CD14-positive monocyte (primary cell): ENCODE measurements around the gene PCGF6. TPM values are rescaled to one million over a fixed set of nuclear protein-coding genes. Genes with fewer than 3 reads are reported as not detected.
A peak's percentile ranks its signal among the peaks of the same experiment; 100 is the strongest.

Source experiments
- DNase-seq, 3 donors: peaks; one replicate each; pipeline ENCODE4 v3.0.0-alpha.2; 2011 to 2022
- H2AFZ ChIP-seq: 2 replicates; pipeline ENCODE4 v1.6.0; 2012; ENCODE audit warnings: mild to moderate bottlenecking, low read depth, low read length, inconsistent platforms; ENCODE audit not compliant: insufficient read depth, poor library complexity, severe bottlenecking
- H3K27ac ChIP-seq, 2 donors: 1 replicate in 1 of 2; 2 replicates in 1 of 2; pipeline ENCODE4 v1.5.1; 2012 to 2013; ENCODE audit warnings: low read length in 2 of 2, control low read depth in 1 of 2, inconsistent platforms in 1 of 2, low read depth in 1 of 2, mild to moderate bottlenecking in 1 of 2
- H3K27me3 ChIP-seq, 2 donors: one replicate each; pipeline versions ENCODE4 v1.6.0 to v1.6.1; 2011 to 2013; ENCODE audit warnings: low read length in 2 of 2; ENCODE audit not compliant: control insufficient read depth in 2 of 2, insufficient read depth in 2 of 2
- H3K36me3 ChIP-seq, 2 donors: replicated peaks in 1 of 2; 1 replicate in 1 of 2; 2 replicates in 1 of 2; pipeline versions ENCODE4 v1.5.1 to v1.6.1; 2012 to 2013; ENCODE audit warnings: low read length in 2 of 2, control low read depth in 1 of 2, inconsistent platforms in 1 of 2, mild to moderate bottlenecking in 1 of 2; ENCODE audit not compliant: insufficient read depth in 2 of 2, control insufficient read depth in 1 of 2
- H3K4me1 ChIP-seq, 2 donors: 1 replicate in 1 of 2; 2 replicates in 1 of 2; pipeline versions ENCODE4 v1.5.1 to v1.6.1; 2012 to 2013; ENCODE audit warnings: low read length in 2 of 2, control low read depth in 1 of 2, inconsistent platforms in 1 of 2, mild to moderate bottlenecking in 1 of 2, moderate library complexity in 1 of 2; ENCODE audit not compliant: insufficient read depth in 2 of 2, control insufficient read depth in 1 of 2
- H3K4me2 ChIP-seq: replicated peaks from 2 replicates; pipeline ENCODE3; 2012; ENCODE audit warnings: low read length, moderate library complexity, mild to moderate bottlenecking; ENCODE audit not compliant: poor library complexity, severe bottlenecking; ENCODE audit errors: extremely low read depth
- H3K4me3 ChIP-seq, 3 experiments: fragments of 200-600 bp in 1 of 3; sonication (generic) in 1 of 3; replicated peaks in 1 of 3; 1 replicate in 2 of 3; 2 replicates in 1 of 3; pipeline ENCODE4 v1.5.1; 2011 to 2013; ENCODE audit warnings: low read length in 3 of 3, mild to moderate bottlenecking in 3 of 3, control low read depth in 2 of 3, low read depth in 2 of 3, inconsistent platforms in 1 of 3, moderate library complexity in 1 of 3
- H3K79me2 ChIP-seq: 2 replicates; pipeline ENCODE4 v1.6.0; 2012; ENCODE audit warnings: mild to moderate bottlenecking, control low read depth, inconsistent platforms, low read length, moderate library complexity; ENCODE audit not compliant: insufficient read depth
- H3K9ac ChIP-seq: 2 replicates; pipeline ENCODE4 v1.6.0; 2017; ENCODE audit warnings: low read length, mild to moderate bottlenecking; ENCODE audit not compliant: insufficient read depth, poor library complexity, severe bottlenecking
- H3K9me3 ChIP-seq, 2 donors: replicated peaks in 1 of 2; 1 replicate in 1 of 2; 2 replicates in 1 of 2; pipeline versions ENCODE4 v1.5.1 to v1.6.1; 2012 to 2013; ENCODE audit warnings: low read length in 2 of 2, control low read depth in 1 of 2; ENCODE audit not compliant: control insufficient read depth in 1 of 2, insufficient read depth in 1 of 2
- H4K20me1 ChIP-seq: 2 replicates; pipeline ENCODE4 v1.6.0; 2012; ENCODE audit warnings: mild to moderate bottlenecking, low read length, control low read depth, moderate library complexity; ENCODE audit not compliant: insufficient read depth
- H3K27ac Mint-ChIP-seq, 7 donors: one replicate each; pipeline ENCODE4 v1.8.0; 2020; ENCODE audit warnings: mild to moderate bottlenecking in 7 of 7, mixed read lengths in 7 of 7, moderate library complexity in 6 of 7, inconsistent platforms in 2 of 7
- H3K27me3 Mint-ChIP-seq, 3 donors: one replicate each; pipeline ENCODE4 v1.8.0; 2021 to 2022; ENCODE audit warnings: low read depth in 3 of 3, mild to moderate bottlenecking in 3 of 3, mixed read lengths in 3 of 3, moderate library complexity in 3 of 3, inconsistent platforms in 1 of 3
- H3K36me3 Mint-ChIP-seq, 2 donors: one replicate each; pipeline ENCODE4 v1.8.0; 2020; ENCODE audit warnings: mixed read lengths in 2 of 2, inconsistent platforms in 1 of 2, mild to moderate bottlenecking in 1 of 2
- H3K4me1 Mint-ChIP-seq: one replicate; pipeline ENCODE4 v1.8.0; 2020; ENCODE audit warnings: mild to moderate bottlenecking, mixed read lengths
- H3K4me3 Mint-ChIP-seq, 2 donors: one replicate each; pipeline ENCODE4 v1.8.0; 2020; ENCODE audit warnings: mild to moderate bottlenecking in 2 of 2, mixed read lengths in 2 of 2, moderate library complexity in 1 of 2
- H3K9me3 Mint-ChIP-seq, 7 donors: one replicate each; pipeline ENCODE4 v1.8.0; 2020 to 2022; ENCODE audit warnings: mixed read lengths in 7 of 7, mild to moderate bottlenecking in 6 of 7, moderate library complexity in 6 of 7, inconsistent platforms in 2 of 7
- CTCF ChIP-seq: fragments of 200-600 bp; IDR thresholded peaks from one replicate; pipeline ENCODE4 v1.8.0; 2022; ENCODE audit warnings: antibody characterized with exemption, mild to moderate bottlenecking
- WGBS: methylation state at CpG from one replicate; pipeline ENCODE4 v1.1.5; 2013; ENCODE audit warnings: missing lambda C conversion rate; ENCODE audit not compliant: insufficient coverage; 5-methylcytosine and 5-hydroxymethylcytosine counted together
- intact Hi-C, 2 donors: fragments of 100-400 bp; cut with micrococcal nuclease; formaldehyde crosslinking; loops; one replicate each; pipeline versions ENCODE4 v1.15.0 to v1.15.1; 2023
- polyA plus RNA-seq, 3 donors: library from polyadenylated mRNA; depleted of rRNA in 1 of 3; unstranded in 2 of 3; stranded (reverse) in 1 of 3; fragments of 300-500 nt in 2 of 3; fragments of >200 nt in 1 of 3; fragmentation: Illumina TruSeq in 2 of 3; gene quantifications; 1 replicate in 2 of 3; 2 replicates in 1 of 3; pipeline ENCODE4 v1.2.3, GENCODE V29; 2012 to 2021

The PCGF6 gene
- polyA plus RNA-seq, 3 donors: 3.4 to 6.2 (median 4.6) TPM

DNA sequence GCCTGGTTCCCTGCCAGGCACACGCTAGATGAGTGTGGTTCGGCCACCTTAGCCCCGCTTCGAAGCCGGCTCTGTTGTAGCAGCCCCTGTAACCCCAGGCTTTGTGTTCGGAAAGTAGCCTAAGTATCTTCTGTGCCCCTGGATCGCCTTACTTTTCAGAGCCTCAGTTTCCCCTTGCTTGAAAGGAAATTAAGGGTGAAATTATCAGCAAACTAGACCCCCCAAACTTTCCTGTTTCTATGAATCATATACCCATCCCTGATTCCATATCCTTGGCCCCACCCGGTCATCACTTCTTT, 45.8 kb upstream of the PCGF6 start:
- no peaks in the 10 kb centered on the region for H3K9me3 Mint-ChIP-seq
- Histone ChIP-seq H3K27me3 (no peaks in the 10 kb centered on the region), H2AFZ (peak overlapping the region; percentile 94), H3K36me3 (peaks cover 25 to 51% of the 10 kb centered on the region in 2 donors), H3K4me3 (peak overlapping the region; percentile 68 to 88 (median 78)), H4K20me1 (peaks cover 9% of the 10 kb centered on the region), H3K4me2 (peak overlapping the region; percentile 89), H3K9me3 (no peaks in the 10 kb centered on the region), H3K9ac (peak overlapping the region; percentile 80), H3K79me2 (peaks cover 55% of the 10 kb centered on the region), H3K4me1 (peaks cover 26 to 40% of the 10 kb centered on the region in 2 donors), H3K27ac (peak overlapping the region; percentile 55 to 85)
- peak overlapping the region; percentile 73 to 96 (median 91) for H3K27ac Mint-ChIP-seq
- H3K4me1 Mint-ChIP-seq: peaks cover 40% of the 10 kb centered on the region
- 0% methylated on average over 7 of the region's 8 CpGs for WGBS
- no peaks in the 10 kb centered on the region for H3K27me3 Mint-ChIP-seq
- TF ChIP-seq CTCF: no peak
- no peak for DNase-seq
- H3K36me3 Mint-ChIP-seq: peaks cover 35 to 47% of the 10 kb centered on the region in 2 donors
- peak overlapping the region; percentile 92 to 95 for H3K4me3 Mint-ChIP-seq
- intact Hi-C loops: loop anchor here in 1 of 2 donors (2.0 to 10.0 kb wide), 2 partner anchors 28 to 652 kb away; partner anchors contain the start of gene WBP1L

DNA sequence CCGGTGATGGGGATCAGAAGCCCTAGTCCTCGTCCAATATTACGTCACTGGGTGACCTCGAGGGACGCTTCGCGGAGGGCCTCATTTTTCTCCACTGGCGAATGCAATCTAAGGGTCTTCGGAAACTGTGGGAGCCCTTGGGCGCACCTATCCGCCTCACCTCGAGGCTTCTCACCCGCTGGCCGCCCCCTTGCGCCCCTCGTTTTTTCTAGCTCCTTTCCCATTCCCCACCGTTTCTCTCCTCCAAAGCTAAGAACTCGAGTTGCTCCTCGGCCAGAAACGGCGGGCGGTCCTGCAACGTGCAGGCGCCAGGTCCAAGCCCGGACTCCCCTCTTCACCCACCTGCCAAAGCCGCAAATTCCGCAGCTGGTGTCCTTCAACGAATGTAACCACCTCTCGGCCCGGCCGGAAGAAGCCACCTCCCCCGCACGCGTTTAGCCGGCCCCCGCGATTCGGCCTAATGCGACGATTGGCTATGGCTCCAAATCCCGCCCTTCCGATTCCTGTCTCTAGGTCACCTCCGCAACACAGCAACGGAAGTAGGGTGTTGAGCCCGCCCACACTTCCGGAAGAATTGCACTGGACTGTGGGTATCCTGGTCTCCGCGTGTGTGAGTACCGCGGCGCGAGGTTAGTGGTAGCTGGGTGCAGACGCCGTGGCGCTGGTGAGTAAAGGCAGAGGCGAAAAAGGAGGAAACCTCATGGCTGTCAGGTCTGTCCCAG, 45.3 kb upstream of the PCGF6 start, which contains the start of the genes ATP5MK and PDCD11:
TSS of gene ATP5MK (minus strand) at position 409 of the 722 bp plus-strand sequence. CDS start 4,018 bp downstream, outside the sequence.
TSS of gene PDCD11 (plus strand) at position 560 of the 722 bp plus-strand sequence. CDS start 1,801 bp downstream, outside the sequence.
- Histone ChIP-seq H3K4me1 (peaks cover 26 to 40% of the 10 kb centered on the region in 2 donors), H4K20me1 (peaks cover 9% of the 10 kb centered on the region), H3K27ac (peak within 1 kb of the TSS; percentile 55 to 85), H3K27me3 (no peaks in the 10 kb centered on the region), H3K4me2 (peak within 1 kb of the TSS; percentile 89), H3K79me2 (peaks cover 55% of the 10 kb centered on the region), H3K4me3 (peak within 1 kb of the TSS; percentile 68 to 88 (median 78)), H3K9ac (peak within 1 kb of the TSS; percentile 80), H3K9me3 (no peaks in the 10 kb centered on the region), H3K36me3 (peaks cover 26 to 51% of the 10 kb centered on the region in 2 donors), H2AFZ (peak within 1 kb of the TSS; percentile 94)
- Mint-ChIP-seq H3K36me3 (peaks cover 36 to 47% of the 10 kb centered on the region in 2 donors), H3K27me3 (no peaks in the 10 kb centered on the region), H3K4me3 (peak within 1 kb of the TSS; percentile 92 to 95), H3K9me3 (no peaks in the 10 kb centered on the region), H3K27ac (peak within 1 kb of the TSS; percentile 91 to 96 (median 94)), H3K4me1 (peaks cover 40% of the 10 kb centered on the region)
- DNase-seq: peak; percentile 95 to 98 (median 96)
- intact Hi-C loops: loop anchor here in 1 of 2 donors (2.0 to 10.0 kb wide), 2 partner anchors 27 to 651 kb away; partner anchors contain the start of gene WBP1L
- TF ChIP-seq CTCF: no peak
- WGBS: under 1% methylated on average over 56 of the region's 56 CpGs
